Head of caudate nucleus (tissue), 42 donors: ENCODE results near the gene METTL8.
"Not testable (repeated sequence)": the region's sequence is repeated elsewhere in the genome, so short reads cannot be mapped to it uniquely, and the experiment has no call there.

Experiments used
- DNase-seq, 42 donors: peaks; one replicate each; pipeline versions ENCODE4 v3.0.0 to v3.0.0-alpha.2; 2020 to 2021; ENCODE audit warnings: mixed read lengths in 7 of 42
- intact Hi-C: fragments of 100-400 bp; cut with DNase I; formaldehyde crosslinking; loops from one replicate; pipeline ENCODE4 v1.15.0; 2022

Gene METTL8

DNA sequence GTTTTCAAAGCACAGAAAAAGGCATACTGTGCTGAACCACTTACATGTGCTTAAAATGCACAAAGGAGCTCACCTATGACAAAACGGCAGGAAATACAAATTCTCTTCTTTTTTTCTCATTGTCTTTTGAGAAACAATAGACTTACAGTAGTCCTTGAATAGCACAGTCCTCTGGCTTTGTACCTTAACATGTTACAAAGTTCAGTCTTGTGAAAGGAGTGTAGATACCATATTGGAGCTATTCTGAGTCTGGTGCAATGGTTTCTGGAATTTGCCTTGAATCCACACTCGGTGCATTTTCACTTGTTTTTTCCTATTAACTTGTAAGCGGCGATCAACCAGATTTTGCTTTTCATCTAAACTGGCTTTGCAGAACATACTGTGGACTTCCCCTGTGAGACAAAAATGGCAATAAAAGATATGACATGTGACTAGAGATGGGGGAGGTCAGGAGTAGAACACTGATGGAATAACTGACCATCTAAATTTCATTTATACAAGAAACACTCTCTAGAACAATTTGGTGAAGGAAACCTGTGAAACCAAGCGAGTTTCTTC is 109.7 kb downstream of the METTL8 start:
- DNase-seq = no peak
- intact Hi-C loops = no loop called here

DNA sequence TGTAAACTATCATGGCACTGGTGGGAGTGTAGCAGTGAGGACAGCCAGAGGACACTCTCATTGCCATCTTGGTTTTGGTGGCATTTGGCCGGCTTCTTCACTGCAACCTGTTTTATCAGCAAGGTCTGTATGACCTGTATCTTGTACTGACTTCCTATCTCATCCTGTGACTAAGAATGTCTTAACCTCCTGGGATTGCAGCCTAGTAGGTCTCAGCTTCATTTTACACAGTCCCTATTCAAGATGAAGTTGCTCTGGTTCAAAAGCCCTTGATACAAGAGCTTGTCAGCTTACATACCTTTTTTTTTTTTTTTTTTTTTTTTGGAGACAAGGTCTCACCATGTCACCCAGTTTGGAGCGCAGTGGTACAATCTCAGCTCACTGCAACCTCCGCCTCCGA is 110.9 kb downstream of the METTL8 start:
- no peak for DNase-seq
- intact Hi-C loops = no loop called here

DNA sequence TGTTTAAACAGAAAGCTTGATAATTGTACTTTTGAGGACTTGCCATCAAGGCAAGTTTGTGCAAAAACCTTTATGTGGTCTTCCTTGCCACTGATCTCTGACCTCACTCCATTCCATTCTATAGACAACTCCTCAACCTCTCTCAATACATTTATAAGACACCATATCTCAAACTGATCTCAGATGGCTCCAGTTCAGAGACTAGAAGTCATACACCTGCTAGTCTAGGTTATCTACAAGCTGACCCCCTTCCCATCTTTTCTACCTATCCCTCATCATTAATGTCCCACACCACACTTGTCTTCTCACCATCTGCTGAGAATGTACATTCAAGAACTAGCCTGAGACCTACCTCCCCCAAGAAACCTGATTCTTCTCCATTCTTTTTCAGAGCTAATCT is 113.1 kb downstream of the METTL8 start:
- no peak for DNase-seq
- intact Hi-C loops = no loop called here

- no peak for DNase-seq
- intact Hi-C loops = no loop called here
These were observed 113.6 kb downstream of the METTL8 start for GRCh38 chr2:171320208-171320621.

DNA sequence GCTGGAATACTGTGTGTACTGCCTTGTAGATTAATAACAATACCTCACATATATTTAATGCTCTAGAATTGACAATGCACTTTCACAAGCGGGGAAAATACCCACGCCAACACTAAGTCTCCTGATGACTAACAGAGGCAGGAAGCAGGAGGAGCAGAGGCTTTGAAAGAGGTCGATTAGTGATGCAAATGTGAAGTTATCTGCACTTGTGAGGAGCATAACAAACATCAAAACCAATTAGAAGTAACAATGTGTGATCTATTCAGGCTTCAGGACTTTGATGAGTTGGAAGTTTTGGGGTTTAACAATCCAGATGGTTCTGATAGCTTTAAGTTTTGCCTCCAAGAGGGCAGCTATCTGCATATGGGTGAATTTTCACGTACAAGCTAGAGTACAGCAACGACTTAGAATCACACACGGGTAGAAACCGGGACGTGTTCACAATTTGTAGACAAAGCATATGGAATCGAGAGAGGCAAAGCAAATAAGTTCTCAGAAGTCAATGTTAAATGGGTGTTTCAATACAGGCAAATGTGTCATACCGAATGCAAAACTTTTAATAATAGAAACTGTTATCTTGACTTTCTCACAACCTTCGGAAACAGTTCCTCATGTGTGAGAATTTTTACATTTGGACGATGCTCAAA is 114.5 kb downstream of the METTL8 start:
- intact Hi-C loops = no loop called here
- DNase-seq = peak in 26 of 42 donors; percentile 11 to 83 (median 44)

DNA sequence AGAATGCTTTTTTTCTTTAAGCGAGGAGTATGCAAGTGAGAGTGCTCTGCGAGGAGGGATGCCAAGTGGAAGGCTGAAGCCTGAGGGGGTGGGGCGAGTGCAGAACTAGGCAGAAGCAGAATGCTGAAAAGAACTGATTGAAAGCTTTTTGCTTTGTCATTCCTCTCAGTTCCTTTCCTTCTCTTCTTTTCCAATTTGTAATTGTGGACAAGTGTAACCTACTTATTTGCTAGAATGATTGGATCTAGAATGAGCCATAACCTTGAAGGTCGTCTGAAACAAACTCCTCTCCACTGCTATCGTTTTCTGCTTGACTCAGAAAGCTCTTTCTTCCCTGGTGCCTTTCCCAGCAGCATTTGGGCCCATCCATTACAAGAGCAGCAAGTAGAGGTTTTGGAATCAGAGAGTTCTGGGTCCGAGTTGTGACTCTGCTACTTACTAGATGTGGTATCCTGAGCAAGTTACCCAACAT is 115.3 kb downstream of the METTL8 start:
- intact Hi-C loops = no loop called here

DNA sequence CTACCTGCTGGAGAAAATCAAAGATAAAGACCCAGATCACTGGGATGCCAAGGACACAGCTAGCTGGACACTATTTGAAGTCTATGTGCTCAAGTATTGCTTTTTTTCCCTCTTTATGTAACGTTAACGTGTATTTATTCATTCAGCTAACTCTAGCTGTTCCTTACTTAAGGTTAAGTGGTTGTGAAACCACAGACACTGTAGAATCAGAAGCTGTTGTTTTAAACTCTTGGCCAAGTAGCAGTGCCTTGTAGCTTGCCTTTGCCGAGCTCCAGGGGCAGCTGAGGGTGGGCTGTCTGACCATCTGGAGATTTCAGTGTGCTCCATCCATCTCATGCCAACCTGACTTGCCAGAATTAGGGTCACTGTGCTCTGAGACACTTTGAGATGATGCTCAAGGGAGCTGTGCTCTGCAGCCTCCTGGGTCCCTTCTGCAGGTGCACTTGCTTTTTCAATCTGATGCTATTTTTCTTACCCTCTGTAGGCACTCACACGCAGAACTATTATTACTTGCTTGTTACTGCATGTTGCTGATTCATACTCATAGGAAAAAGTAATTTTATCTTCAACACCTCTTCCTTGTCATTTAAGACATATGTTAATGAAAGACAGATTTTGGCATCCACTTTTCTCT is 116.2 kb downstream of the METTL8 start:
- intact Hi-C loops = no loop called here
- DNase-seq = peak in 27 of 42 donors; percentile 5 to 65 (median 27)

More for the DNA sequence above, 115.3 kb downstream of the METTL8 start:
- peak; percentile 55 to 92 (median 79) for DNase-seq

- DNase-seq = peak in 2 of 42 donors; percentile 13 to 15
- intact Hi-C loops = no loop called here
These were observed 116.9 kb downstream of the METTL8 start for GRCh38 chr2:171316755-171317337.

DNA sequence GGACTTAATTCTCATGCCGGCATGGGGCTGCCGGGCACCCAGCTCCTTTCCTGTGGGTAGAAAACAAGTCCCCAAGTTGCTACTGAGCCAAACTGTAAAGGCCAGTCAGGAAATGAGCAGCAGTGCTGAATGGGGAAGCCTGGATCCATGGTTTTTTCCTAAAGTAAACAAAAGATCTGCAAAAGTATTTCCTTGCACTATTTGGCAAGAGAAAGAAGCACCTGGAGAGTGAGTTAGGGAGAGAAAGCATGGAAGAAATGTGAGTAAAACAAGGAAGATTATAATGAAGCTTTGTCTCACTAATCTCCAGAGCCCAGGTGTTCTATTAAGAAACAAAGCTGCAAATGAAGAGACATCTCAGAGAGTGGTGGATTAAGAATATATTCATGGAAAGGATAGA is 117.6 kb downstream of the METTL8 start:
- no peak for DNase-seq
- intact Hi-C loops = no loop called here

- DNase-seq = no peak
- intact Hi-C loops = no loop called here
These were observed 118.0 kb downstream of the METTL8 start for GRCh38 chr2:171315781-171316180.

GRCh38 chr2:171312182-171312581 is 121.6 kb downstream of the METTL8 start:
- DNase-seq, intact Hi-C loops: not testable (repeated sequence)

DNA sequence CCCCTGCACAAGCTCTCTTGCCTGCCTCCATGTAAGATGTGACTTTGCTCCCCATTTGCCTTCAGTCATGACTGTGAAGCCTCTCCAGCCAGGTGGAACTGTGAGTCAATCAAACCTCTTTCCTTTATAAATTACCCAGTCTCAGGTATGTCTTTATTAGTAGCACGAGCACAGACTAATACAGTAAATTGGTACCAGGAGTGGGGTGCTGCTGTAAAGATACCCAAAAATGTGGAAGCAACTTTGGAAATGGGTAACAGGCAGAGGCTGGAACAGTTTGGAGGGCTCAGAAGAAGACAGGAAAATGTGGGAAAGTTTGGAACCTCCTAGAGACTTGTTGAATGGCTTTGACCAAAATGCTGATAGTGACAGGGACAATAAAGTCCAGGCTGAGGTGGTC is 122.2 kb downstream of the METTL8 start:
- intact Hi-C loops, DNase-seq: not testable (repeated sequence)

- intact Hi-C loops = no loop called here
- DNase-seq = no peak
These were observed 122.9 kb downstream of the METTL8 start for GRCh38 chr2:171310889-171311288.

DNA sequence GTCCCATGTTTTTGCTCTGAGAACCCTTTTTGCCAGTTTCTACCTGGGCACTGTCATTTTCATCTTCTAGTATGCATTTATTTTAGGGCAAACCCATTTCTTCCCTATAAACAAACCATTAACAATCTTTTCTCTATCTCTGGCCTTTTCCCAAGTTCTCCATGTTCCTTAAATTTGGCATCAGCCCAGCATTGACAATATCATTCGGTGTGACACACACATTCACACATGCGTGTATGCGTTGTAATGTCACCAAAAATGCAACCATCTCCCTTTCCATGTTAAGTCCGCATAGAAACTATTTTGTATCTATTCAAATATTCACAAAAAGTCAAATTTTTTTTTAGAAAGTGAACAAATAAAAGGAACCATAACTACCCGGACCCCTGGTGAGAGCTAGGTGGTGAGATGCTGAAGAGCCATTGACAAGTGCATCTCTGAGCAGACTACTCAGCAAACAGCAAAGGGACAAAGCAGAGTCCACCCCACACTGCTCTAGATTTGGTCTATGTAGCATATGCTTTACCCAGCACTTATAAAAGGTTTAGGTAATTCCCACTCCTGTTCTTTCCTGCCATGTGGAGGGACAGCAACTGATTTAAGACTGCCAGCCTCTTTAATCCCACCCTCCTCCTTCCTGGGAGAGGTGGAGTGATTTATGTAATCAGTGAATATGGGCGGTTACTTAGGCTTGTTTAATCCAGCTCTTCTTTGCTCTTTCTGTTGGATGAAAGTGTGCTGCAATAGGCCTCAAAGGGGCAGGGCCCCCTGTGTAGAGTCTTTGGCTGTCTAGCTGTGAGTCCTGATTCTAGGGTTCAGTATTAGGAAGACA is 124.1 kb downstream of the METTL8 start:
- DNase-seq = no peak
- intact Hi-C loops = no loop called here

DNA sequence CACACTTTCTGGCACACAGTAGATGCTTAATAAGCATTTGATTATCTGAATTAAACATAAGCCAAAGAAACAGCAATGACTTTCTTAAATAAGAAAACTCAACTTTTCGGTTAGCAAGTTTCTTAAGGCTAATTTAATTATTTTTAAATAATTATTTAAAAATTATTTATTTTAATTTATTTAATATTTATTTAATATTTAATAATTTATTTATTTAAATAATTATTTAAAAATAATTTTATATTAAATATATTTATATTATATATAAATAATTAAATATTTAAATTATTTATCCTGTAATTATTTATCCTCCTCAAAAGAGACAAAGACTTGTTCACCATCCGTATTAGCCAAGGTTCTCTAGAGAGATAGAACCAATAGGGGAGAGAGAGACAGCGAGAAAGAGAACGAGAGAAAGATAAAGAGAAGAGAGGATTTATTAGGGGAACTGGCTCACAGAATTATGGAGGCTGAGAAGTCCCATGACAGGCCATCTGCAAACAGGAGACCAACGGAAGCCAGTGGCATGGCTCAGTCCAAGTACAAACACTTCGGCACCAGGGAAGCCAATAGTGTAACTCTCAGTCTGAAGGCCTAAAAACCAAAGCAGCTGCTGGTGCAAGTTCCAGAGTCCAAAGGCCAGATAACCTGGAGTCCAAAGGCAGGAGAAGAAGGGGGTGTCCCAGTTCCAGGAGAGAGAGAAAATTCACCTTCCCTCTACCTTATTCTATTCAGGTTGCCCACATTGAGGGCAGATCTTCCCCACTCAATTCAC is 125.3 kb downstream of the METTL8 start:
- intact Hi-C loops = no loop called here
- no peak for DNase-seq

GRCh38 chr2:171307560-171307959 is 126.2 kb downstream of the METTL8 start:
- DNase-seq = no peak
- intact Hi-C loops = no loop called here

- intact Hi-C loops = no loop called here
These were observed 135.8 kb downstream of the METTL8 start for GRCh38 chr2:171297956-171298355.

DNA sequence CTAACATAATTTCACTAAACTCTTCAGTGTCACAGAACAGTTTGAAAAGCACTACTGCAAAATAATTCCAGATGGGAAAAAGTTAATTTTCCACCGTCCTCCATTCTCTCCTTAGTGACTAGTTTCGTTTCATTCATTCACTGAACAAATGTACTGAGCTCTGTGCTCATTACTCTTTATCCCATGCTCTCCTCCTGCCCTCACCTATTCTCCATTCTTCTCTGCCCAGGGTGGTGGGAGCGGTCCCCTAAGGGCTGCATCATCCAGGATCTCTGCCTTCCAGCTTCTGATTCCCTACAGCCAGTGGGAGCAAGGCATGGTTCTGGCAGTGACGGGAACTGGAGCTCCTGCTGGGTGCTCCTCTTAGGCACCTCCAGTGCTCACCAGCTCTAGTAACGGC is 139.2 kb downstream of the METTL8 start:
- no peak for DNase-seq
- intact Hi-C loops = no loop called here

More at GRCh38 chr2:171297956-171298355, 135.8 kb downstream of the METTL8 start:
- no peak for DNase-seq

DNA sequence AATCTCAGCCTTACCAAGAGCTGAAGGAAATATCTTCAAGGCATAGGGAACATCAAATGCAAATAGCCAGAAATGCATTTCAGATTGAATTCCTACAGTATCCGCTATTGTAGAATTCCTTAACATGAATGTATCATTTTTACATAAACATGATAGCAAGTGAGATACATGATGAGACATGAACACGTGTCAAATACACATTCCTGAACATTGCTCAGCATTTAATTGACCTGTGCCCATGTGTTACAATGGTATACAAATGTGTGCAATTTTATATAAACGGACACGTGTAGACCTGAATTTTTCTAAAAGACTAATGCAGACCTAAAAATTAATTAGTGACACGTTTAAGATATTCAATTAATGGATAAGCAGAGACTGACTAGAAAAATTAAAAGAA is 140.1 kb downstream of the METTL8 start:
- intact Hi-C loops = no loop called here
- DNase-seq = no peak
